ENCODE results near the gene PITPNM3.

The PITPNM3 gene

GRCh38 chr17:6525141-6525540 is 31.2 kb downstream of the PITPNM3 start:
- no peak for DNase-seq

- no peak for DNase-seq
Observed at GRCh38 chr17:6524520-6524919, 31.8 kb downstream of the PITPNM3 start.

- no peak for DNase-seq
Observed at GRCh38 chr17:6523809-6524355, 32.5 kb downstream of the PITPNM3 start.

- DNase-seq: no peak
Observed at GRCh38 chr17:6523330-6523729, 33.0 kb downstream of the PITPNM3 start.

GRCh38 chr17:6521586-6521985 is 34.8 kb downstream of the PITPNM3 start:
- DNase-seq: no peak

DNA sequence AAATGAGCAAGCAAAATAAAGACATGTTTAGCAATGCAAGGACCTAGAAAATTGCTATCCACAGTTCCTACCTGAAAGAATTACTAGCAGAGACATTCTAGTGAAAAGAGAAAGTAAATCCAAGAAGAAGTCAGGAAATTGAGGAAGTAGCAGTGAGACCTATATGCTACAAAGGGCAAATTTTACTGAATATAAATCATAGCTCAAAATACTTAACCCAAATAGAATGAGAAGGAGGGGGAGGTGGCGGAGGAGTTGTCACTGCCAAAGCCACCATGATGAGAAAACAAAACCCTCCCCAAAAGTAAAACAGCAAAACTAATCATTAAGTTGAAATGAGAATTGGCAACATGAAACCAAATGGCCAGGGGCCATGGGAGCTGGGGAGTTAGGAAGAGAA is 39.3 kb downstream of the PITPNM3 start:
- no peak for DNase-seq

DNA sequence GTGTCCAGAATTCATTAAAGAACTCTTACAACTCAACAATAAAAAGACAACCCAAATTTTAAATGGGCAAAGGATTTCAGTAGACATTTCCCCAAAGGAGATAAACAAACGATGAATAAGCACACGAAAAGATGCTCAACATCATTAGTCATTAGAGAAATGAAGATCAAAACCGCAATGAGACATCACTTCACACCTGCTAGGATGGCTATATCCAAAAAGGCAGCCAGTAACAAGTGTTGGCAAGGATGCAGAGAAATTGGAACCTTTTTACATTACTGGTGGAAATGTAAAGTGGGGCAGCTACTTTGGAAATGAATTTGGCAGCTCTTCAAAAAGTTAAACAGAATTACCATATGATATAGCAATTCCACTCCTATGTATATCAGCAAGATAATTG is 42.0 kb downstream of the PITPNM3 start:
- DNase-seq: no peak

DNA sequence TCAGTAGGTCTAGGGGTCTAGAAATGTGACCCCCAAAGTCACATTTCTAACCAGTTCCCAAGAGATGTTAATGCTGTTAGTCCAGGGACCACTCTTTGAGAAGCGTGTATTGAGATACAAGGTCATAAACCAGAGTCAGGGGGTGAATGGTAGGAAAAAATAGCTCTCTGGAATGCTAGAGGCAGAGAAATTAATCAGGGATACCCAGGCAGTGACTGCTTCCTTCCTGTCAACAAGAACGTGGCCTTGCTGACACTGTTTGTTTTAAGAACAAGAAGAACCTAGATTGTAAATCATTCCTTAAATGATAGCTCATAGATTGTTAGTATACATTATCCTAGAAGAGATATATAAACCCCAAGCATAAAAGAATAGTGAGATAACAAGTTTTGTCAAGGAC is 43.8 kb downstream of the PITPNM3 start:
- DNase-seq: no peak

GRCh38 chr17:6510321-6510977 is 45.9 kb downstream of the PITPNM3 start:
- DNase-seq: no peak

DNA sequence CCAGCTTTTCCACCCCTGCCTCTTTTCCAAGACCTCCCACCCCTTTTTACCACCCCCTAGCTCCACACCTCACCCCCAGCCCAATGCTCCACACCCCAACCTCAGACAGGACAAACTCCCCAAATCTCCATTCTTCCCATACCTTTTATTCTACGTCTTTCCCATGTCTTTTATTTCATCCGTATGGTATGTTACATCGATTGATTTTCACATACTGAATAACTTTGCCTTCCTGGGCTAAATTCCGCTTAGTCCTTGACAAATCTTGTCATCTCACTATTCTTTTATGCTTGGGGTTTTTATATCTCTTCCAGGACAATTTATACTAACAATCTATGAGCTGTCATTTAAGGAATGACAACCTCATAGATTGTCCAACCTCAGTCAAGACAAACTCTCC is 46.4 kb downstream of the PITPNM3 start:
- DNase-seq: no peak

- no peak for DNase-seq
Observed at GRCh38 chr17:6509031-6509771, 47.2 kb downstream of the PITPNM3 start.

GRCh38 chr17:6508519-6509030 is 47.8 kb downstream of the PITPNM3 start:
- DNase-seq: no peak

DNA sequence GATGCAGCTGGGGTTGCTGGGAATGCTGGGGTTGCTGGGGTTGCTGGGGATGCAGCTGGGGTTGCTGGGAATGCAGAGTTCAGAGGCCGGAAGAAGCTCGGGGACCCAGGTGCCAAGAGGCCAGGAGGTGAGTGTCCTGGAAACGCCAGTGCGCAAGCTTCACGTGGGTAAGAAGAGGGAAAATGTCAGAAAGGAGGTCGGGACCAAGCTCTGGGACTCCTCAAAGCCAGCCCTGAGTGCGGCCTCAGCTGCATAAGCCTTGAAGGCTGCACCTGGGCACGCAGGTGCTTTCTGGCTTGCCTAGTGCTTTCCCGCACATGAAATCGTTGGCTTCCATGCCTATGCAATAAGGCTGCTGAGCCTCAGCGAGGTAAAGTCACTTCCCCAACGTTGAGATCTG is 48.3 kb downstream of the PITPNM3 start:
- DNase-seq: no peak

DNA sequence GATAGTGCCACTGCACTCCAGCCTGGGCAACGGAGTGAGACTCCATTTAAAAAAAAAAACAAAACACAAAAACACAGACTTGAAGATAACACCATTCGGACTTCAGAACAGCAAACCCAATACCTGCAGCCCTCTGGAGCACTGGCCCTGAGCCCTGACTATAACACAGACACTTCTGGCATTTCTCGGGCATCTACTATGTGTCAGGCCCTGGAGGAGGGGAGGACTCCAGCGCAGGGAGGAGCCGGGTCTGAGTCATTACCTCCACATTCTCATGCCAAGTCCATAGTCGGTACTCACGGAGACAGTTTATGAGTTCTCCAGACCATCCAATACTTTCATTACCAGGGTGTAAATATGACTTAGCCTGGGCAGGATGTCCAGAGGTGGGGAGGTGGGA is 48.8 kb downstream of the PITPNM3 start:
- peak; percentile 61 for DNase-seq

- DNase-seq: no peak
Observed at GRCh38 chr17:6506679-6507231, 49.6 kb downstream of the PITPNM3 start.

- no peak for DNase-seq
Observed at GRCh38 chr17:6505425-6506142, 50.8 kb downstream of the PITPNM3 start.

DNA sequence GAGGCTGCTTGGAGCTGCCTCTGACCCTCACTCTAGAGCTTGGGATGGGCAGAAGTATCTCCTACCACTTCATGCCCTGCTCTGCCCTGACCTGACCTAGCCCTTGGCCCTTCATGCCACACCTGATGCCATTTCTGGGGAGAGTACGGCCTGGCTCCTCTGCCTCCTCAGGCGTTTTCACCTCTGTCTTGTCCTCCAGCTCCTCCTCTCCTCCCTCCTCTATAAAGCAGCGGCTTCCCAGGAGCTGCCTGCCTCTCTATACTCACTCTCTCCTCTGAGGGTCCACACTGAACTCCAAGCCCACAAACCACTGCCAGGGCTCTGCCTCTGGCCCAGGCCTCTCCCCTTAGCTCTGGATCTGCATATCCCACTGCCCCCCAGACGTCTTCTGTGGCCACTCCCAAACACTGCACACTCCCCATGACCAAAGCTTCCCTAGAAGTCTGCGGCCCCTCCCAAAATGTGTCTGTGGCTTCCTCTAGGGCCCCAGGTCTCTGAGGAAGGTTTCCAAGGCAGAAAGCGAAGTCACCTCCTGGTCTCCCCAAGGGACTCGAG is 52.6 kb downstream of the PITPNM3 start:
- no peak for DNase-seq

DNA sequence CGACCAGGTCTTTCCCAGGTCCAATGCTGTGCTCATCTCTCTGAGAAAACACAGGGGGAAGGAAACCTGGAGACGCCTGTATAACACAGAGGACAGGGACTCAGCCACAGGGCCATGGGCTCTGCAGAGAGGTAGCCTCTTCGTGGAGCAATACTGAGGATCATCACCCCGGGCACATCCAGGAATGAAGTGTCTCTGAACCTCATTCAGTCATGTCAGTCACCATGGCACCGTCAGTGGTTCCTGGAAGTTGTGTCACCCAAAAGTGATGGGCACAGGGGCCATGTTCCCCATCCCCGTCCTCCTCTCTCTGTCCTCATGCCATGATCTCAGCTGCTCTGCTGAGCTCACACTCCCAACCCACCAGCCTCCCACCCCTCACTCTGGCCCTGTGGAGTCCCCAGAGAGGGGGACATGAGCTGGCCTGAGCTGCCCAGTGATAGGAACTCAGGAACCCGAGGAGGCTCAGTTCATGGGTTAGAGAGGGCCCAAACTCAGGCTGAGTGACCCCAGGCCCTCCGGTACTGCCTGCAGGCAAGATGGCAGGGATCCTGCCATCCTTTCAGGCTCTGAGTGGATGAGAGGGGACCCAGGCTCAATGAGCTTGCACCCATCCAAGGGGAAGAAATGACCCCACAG is 53.4 kb downstream of the PITPNM3 start:
- DNase-seq: no peak

- no peak for DNase-seq
Observed at GRCh38 chr17:6502142-6502541, 54.2 kb downstream of the PITPNM3 start.

- no peak for DNase-seq
Observed at GRCh38 chr17:6501359-6501758, 55.0 kb downstream of the PITPNM3 start.

DNA sequence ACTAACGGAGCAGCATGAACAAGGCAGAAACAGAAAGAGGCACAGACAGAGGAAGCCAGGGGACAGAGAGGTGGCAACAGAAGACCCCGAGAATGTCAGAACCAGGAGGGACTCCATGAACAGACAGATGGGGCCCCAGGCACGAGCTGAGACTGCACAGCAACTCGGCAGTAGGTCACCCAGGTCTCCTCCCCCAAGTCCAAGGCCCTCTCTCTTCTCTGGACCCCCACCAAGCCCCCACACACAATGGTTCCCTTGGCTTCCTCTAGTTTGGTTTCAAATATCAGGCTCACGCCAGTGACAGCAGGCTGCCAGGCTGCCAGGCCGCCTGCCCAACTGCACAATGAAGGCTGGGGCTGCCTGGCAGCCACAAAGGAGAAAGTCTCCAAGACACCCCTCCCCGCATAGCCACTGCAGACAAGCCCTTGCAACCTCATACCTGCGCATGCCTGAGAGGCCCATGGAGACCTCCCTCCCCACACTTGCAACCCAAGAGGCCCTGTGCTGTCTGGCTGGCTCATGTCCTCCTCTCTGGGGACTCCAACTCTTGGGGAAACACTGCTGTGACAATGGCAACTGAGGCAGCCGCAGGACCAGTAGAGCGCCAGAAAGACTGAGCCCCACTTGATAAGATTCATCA is 57.3 kb downstream of the PITPNM3 start:
- DNase-seq: no peak

- DNase-seq: no peak
Observed at GRCh38 chr17:6498356-6498755, 58.0 kb downstream of the PITPNM3 start.
